ENCODE measurements around the gene DRD4.
"Not testable (repeated sequence)": the region's sequence is repeated elsewhere in the genome, so short reads cannot be mapped to it uniquely, and the experiment has no call there.

DRD4 gene

GRCh38 chr11:645536-645935, 8.5 kb downstream of the DRD4 start:
- DNase-seq, result no peak

- no peak for DNase-seq
These were observed 9.1 kb downstream of the DRD4 start for GRCh38 chr11:646214-646613.

GRCh38 chr11:647672-648158, 10.6 kb downstream of the DRD4 start:
- not testable (repeated sequence) for DNase-seq

- no peak for DNase-seq
These were observed 13.4 kb downstream of the DRD4 start for GRCh38 chr11:650482-650881.

- peak; percentile 38 to 73 (median 56) for DNase-seq
These were observed 16.1 kb downstream of the DRD4 start for GRCh38 chr11:653136-653535.

GRCh38 chr11:653837-654236, 16.8 kb downstream of the DRD4 start:
- DNase-seq, result no peak

GRCh38 chr11:654444-654843, 17.4 kb downstream of the DRD4 start:
- not testable (repeated sequence) for DNase-seq

- DNase-seq, result no peak
These were observed 18.1 kb downstream of the DRD4 start for GRCh38 chr11:655036-655726.

- no peak for DNase-seq
These were observed 19.4 kb downstream of the DRD4 start for GRCh38 chr11:656426-656825.

- DNase-seq, result no peak
These were observed 19.8 kb downstream of the DRD4 start for GRCh38 chr11:656866-657265.

- DNase-seq, result no peak
These were observed 20.6 kb downstream of the DRD4 start for GRCh38 chr11:657691-658126.

- DNase-seq, result no peak
These were observed 22.5 kb downstream of the DRD4 start for GRCh38 chr11:659532-660085.

- no peak for DNase-seq
These were observed 23.2 kb downstream of the DRD4 start for GRCh38 chr11:660281-660680.

GRCh38 chr11:660681-661444, 23.8 kb downstream of the DRD4 start:
- no peak for DNase-seq

- peak; percentile 65 to 79 (median 68) for DNase-seq
These were observed 25.7 kb downstream of the DRD4 start for GRCh38 chr11:662689-663274.

GRCh38 chr11:665062-665703, 28.1 kb downstream of the DRD4 start:
- no peak for DNase-seq

GRCh38 chr11:665704-666281, 28.7 kb downstream of the DRD4 start:
- peak; percentile 8 to 44 (median 32) for DNase-seq

- no peak for DNase-seq
These were observed 36.8 kb downstream of the DRD4 start for GRCh38 chr11:673866-674265.

- DNase-seq, result no peak
These were observed 37.3 kb downstream of the DRD4 start for GRCh38 chr11:674406-674805.

- DNase-seq, result no peak
These were observed 41.2 kb downstream of the DRD4 start for GRCh38 chr11:678297-678696.

GRCh38 chr11:679271-680207, 42.5 kb downstream of the DRD4 start:
- no peak for DNase-seq
